OCI-LY7 (cell line): Measurements from ENCODE around the gene TCF25. TPM values are rescaled to one million over a fixed set of nuclear protein-coding genes. Genes with fewer than 3 reads are reported as not detected.
A peak's percentile ranks its signal among the peaks of the same experiment; 100 is the strongest.
"Not testable (repeated sequence)": the region's sequence is repeated elsewhere in the genome, so short reads cannot be mapped to it uniquely, and the experiment has no call there.

Experiments used
- BruUV-seq: library from RNA; stranded (reverse); fragments of 400-500 nt; replicated peaks from 2 replicates; lab custom pipeline; 2021; lab: Mats Ljungman, UMichigan
- CTCF ChIA-PET: fragments of 300-600 bp; sonication (Branson Sonifier 250); formaldehyde crosslinking; loops from one replicate; lab custom pipeline; 2022; ENCODE audit warnings: antibody characterized with exemption; ENCODE audit not compliant: unreplicated experiment; lab: Charles Lee
- POLR2A ChIA-PET: fragments of 300-600 bp; sonication (Branson Sonifier 250); formaldehyde crosslinking; loops from one replicate; lab custom pipeline; 2022; ENCODE audit warnings: antibody characterized with exemption; lab: Charles Lee
- DNase-seq: peaks from one replicate; pipeline ENCODE4 v3.0.0-alpha.2; 2015; ENCODE audit warnings: low spot score
- H2AFZ ChIP-seq: fragments of 200-600 bp; sonication (generic), shearing (Covaris generic); 2 replicates; pipeline ENCODE4 v1.6.1; 2014; ENCODE audit warnings: mild to moderate bottlenecking, antibody characterized with exemption, low read length, moderate library complexity
- H3K27ac ChIP-seq: fragments of 200-600 bp; sonication (generic); 2 replicates; pipeline ENCODE4 v1.5.1; 2014; ENCODE audit warnings: mixed run types, low read depth, mild to moderate bottlenecking, moderate library complexity, low read length, inconsistent platforms; ENCODE audit not compliant: poor library complexity, severe bottlenecking
- H3K36me3 ChIP-seq: fragments of 200-600 bp; sonication (generic); 2 replicates; pipeline ENCODE4 v1.6.1; 2014; ENCODE audit warnings: mild to moderate bottlenecking, antibody characterized with exemption, low read length, moderate library complexity, mixed read lengths; ENCODE audit not compliant: insufficient read depth
- H3K4me1 ChIP-seq: fragments of 200-600 bp; sonication (generic); 2 replicates; pipeline ENCODE4 v1.5.1; 2014; ENCODE audit warnings: mild to moderate bottlenecking, low read length; ENCODE audit not compliant: insufficient read depth, poor library complexity, severe bottlenecking
- H3K4me2 ChIP-seq: fragments of 200-600 bp; sonication (generic); 2 replicates; pipeline ENCODE4 v1.6.1; 2014; ENCODE audit warnings: mild to moderate bottlenecking, low read length
- H3K4me3 ChIP-seq: fragments of 200-600 bp; sonication (generic); 2 replicates; pipeline ENCODE4 v1.5.1; 2014; ENCODE audit warnings: mild to moderate bottlenecking, low read depth, low read length; ENCODE audit not compliant: poor library complexity, severe bottlenecking
- H3K79me2 ChIP-seq: fragments of 200-600 bp; sonication (generic); 2 replicates; pipeline ENCODE4 v1.6.1; 2016; ENCODE audit warnings: low read depth, mild to moderate bottlenecking, low read length, moderate library complexity, mixed read lengths; ENCODE audit not compliant: insufficient read depth
- H3K9me2 ChIP-seq: fragments of 200-600 bp; sonication (generic); 2 replicates; pipeline ENCODE4 v1.6.1; 2016; ENCODE audit warnings: mild to moderate bottlenecking, low read length, mixed read lengths; ENCODE audit not compliant: insufficient read depth
- H3K9me3 ChIP-seq: fragments of 200-600 bp; sonication (generic); 2 replicates; pipeline ENCODE4 v1.6.1; 2014; ENCODE audit warnings: mild to moderate bottlenecking, mixed run types, low read length, mixed read lengths
- H4K20me1 ChIP-seq: fragments of 200-600 bp; sonication (generic); 2 replicates; pipeline ENCODE4 v1.6.1; 2014; ENCODE audit warnings: mild to moderate bottlenecking, antibody characterized with exemption, low read length, moderate library complexity, mixed read lengths; ENCODE audit not compliant: insufficient read depth
- EZH2phosphoT487 ChIP-seq: fragments of 200-600 bp; sonication (generic); IDR thresholded peaks from 2 replicates; pipeline ENCODE4 v1.6.1; 2018; ENCODE audit warnings: low read depth, borderline replicate concordance, mild to moderate bottlenecking, mixed run types, antibody characterized with exemption, low read length, moderate library complexity, mixed read lengths
- intact Hi-C: fragments of 100-400 bp; cut with micrococcal nuclease; formaldehyde crosslinking; loops from one replicate; pipeline ENCODE4 v1.10.0; 2022; ENCODE audit not compliant: unreplicated experiment
- total RNA-seq, 2 experiments: library from RNA; depleted of rRNA in 1 of 2; stranded (reverse); fragments of >200 nt in 1 of 2; shearing (Covaris generic) in 1 of 2; gene quantifications; 2 replicates each; pipeline ENCODE4 v1.2.3, GENCODE V29; 2014 to 2022
- TF ChIP-seq, protein P1 (sequence below): fragments of 200-600 bp; sonication (generic); conservative IDR thresholded peaks from 2 replicates; pipeline ENCODE4 v1.5.1; 2014; ENCODE audit warnings: mild to moderate bottlenecking, antibody characterized with exemption, low read length, moderate library complexity, mixed read lengths

Gene TCF25
- total RNA-seq, 2 experiments from 2014 or later = 141 to 255 TPM

DNA sequence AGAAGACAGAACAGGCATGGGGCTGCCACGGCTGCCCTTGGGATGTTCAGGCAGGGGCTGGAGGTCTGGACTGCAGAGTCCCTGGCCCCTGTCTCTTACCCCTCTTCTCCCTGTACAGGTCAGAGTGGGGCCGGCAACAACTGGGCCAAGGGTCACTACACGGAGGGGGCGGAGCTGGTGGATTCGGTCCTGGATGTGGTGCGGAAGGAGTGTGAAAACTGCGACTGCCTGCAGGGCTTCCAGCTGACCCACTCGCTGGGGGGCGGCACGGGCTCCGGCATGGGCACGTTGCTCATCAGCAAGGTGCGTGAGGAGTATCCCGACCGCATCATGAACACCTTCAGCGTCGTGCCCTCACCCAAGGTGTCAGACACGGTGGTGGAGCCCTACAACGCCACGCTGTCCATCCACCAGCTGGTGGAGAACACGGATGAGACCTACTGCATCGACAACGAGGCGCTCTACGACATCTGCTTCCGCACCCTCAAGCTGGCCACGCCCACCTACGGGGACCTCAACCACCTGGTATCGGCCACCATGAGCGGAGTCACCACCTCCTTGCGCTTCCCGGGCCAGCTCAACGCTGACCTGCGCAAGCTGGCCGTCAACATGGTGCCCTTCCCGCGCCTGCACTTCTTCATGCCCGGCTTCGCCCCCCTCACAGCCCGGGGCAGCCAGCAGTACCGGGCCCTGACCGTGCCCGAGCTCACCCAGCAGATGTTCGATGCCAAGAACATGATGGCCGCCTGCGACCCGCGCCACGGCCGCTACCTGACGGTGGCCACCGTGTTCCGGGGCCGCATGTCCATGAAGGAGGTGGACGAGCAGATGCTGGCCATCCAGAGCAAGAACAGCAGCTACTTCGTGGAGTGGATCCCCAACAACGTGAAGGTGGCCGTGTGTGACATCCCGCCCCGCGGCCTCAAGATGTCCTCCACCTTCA is 61.5 kb downstream of the TCF25 start:
- ChIA-PET CTCF (no interaction called here), POLR2A (interaction anchor here (0.5 to 0.7 kb wide), 2 partner anchors 15 to 120 kb away, joined by 3 to 4 read pairs; no protein-coding TSS in a partner anchor)

GRCh38 chr16:89935620-89936019 is 62.2 kb downstream of the TCF25 start:
- H2AFZ ChIP-seq, H3K9me3 ChIP-seq, H3K79me2 ChIP-seq, H4K20me1 ChIP-seq, H3K4me1 ChIP-seq, CTCF ChIA-PET, H3K4me3 ChIP-seq, H3K9me2 ChIP-seq, H3K4me2 ChIP-seq, POLR2A ChIA-PET, H3K27ac ChIP-seq, DNase-seq, intact Hi-C loops: not testable (repeated sequence)
- peaks cover 64% of the 10 kb centered on the region for H3K36me3 ChIP-seq
- TSS peak; percentile 91 for BruUV-seq

More for the DNA sequence above, 61.5 kb downstream of the TCF25 start:
- Histone ChIP-seq H4K20me1 (no peaks in the 10 kb centered on the region), H3K9me2 (no peaks in the 10 kb centered on the region), H3K4me3 (no peak overlapping the region), H3K4me2 (no peak overlapping the region), H3K4me1 (no peaks in the 10 kb centered on the region), H3K79me2 (no peaks in the 10 kb centered on the region), H3K36me3 (peaks cover 71% of the 10 kb centered on the region), H3K9me3 (no peaks in the 10 kb centered on the region), H2AFZ (no peak overlapping the region), H3K27ac (no peak overlapping the region)
- no TSS peak for BruUV-seq
- no peak for DNase-seq
- intact Hi-C loops = no loop called here
- TF ChIP-seq EZH2phosphoT487 = no peak
- TF ChIP-seq, protein P1, sequence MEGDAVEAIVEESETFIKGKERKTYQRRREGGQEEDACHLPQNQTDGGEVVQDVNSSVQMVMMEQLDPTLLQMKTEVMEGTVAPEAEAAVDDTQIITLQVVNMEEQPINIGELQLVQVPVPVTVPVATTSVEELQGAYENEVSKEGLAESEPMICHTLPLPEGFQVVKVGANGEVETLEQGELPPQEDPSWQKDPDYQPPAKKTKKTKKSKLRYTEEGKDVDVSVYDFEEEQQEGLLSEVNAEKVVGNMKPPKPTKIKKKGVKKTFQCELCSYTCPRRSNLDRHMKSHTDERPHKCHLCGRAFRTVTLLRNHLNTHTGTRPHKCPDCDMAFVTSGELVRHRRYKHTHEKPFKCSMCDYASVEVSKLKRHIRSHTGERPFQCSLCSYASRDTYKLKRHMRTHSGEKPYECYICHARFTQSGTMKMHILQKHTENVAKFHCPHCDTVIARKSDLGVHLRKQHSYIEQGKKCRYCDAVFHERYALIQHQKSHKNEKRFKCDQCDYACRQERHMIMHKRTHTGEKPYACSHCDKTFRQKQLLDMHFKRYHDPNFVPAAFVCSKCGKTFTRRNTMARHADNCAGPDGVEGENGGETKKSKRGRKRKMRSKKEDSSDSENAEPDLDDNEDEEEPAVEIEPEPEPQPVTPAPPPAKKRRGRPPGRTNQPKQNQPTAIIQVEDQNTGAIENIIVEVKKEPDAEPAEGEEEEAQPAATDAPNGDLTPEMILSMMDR = no peak

DNA sequence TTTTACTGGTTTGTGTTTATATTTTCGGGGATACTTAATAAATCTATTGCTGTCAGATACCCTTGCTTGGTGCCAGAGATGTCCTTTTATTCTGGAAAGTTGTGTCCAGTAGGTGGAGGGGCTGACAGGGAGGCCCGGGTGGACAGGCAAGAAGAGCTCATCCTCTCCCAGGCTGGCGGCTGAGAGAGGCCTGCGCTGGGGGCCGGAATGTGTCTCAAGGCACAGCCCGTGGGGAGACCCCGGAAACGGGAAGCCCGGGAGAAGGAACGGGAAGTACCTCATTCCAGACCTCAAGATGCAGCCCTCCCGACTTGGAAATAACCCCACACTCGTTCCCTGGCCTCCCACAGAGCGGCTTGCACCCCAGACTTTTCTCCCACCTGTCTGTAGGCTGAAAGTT is 62.6 kb downstream of the TCF25 start:
- Histone ChIP-seq H3K4me2 (no peak overlapping the region), H3K4me1 (peaks cover 6% of the 10 kb centered on the region), H3K9me3 (no peaks in the 10 kb centered on the region), H3K4me3 (no peak overlapping the region), H3K79me2 (no peaks in the 10 kb centered on the region), H4K20me1 (no peaks in the 10 kb centered on the region), H2AFZ (no peak overlapping the region), H3K9me2 (no peaks in the 10 kb centered on the region), H3K36me3 (peaks cover 60% of the 10 kb centered on the region), H3K27ac (no peak overlapping the region)
- intact Hi-C loops = no loop called here
- ChIA-PET CTCF (no interaction called here), POLR2A (no interaction called here)
- no peak for TF ChIP-seq EZH2phosphoT487
- TF ChIP-seq, protein P1 = no peak
- no peak for DNase-seq
- no TSS peak for BruUV-seq
